NCI-H526 treated with DMSO at 0.1 percent for 48 hours (cell line): ENCODE data around the gene EVX2.

Experiments
- DNase-seq: peaks from one replicate; lab custom pipeline; 2025; lab: John Stamatoyannopoulos, UW

The EVX2 gene

GRCh38 chr2:176096243-176096985 is 12.7 kb upstream of the EVX2 start:
- peak; percentile 24 for DNase-seq

DNA sequence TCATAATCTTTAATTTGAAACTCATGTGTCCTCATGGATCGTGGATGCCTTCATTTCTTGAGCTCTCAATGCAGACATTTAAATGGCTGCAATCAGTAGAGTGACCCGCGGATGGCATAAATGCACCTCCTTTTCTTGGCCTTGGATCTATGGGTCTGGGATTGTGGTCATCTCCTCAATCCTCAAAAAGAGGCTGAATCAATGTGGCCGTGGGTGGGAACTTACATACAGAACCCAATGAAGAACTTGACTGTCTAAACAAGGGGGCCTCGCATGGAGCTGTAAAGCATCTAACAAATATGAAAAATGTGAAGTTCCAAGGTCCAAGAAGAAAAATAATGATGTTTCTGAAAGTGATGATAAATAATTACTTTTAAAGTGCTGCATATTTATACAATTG is 11.7 kb upstream of the EVX2 start:
- DNase-seq: no peak

DNA sequence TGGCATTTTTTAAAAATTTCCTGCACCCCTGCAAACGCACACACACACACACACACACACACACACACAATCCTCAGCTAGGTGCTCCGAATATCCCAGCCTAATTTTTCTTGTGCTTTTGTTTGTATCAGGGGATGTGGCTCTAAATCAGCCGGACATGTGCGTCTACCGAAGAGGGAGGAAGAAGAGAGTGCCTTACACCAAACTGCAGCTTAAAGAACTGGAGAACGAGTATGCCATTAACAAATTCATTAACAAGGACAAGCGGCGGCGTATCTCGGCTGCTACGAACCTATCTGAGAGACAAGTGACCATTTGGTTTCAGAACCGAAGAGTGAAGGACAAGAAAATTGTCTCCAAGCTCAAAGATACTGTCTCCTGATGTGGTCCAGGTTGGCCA is 10.6 kb upstream of the EVX2 start:
- no peak for DNase-seq

DNA sequence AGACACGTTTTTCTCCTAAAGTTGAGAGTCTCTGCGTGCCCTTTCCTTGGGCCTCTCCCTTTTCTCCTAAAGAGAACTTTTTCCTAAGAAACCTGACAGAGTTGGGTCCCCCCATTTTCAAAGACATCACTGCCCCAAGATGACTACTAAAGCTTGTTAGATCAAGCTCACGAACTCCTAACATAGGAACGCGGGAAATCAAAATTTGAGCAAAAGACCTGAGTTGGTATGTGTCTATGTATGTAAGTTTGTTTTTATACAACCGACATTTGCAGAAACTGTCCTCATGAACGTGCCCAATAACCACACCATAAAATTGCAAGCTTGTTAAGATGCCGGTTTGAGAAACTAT is 10.1 kb upstream of the EVX2 start:
- no peak for DNase-seq

DNA sequence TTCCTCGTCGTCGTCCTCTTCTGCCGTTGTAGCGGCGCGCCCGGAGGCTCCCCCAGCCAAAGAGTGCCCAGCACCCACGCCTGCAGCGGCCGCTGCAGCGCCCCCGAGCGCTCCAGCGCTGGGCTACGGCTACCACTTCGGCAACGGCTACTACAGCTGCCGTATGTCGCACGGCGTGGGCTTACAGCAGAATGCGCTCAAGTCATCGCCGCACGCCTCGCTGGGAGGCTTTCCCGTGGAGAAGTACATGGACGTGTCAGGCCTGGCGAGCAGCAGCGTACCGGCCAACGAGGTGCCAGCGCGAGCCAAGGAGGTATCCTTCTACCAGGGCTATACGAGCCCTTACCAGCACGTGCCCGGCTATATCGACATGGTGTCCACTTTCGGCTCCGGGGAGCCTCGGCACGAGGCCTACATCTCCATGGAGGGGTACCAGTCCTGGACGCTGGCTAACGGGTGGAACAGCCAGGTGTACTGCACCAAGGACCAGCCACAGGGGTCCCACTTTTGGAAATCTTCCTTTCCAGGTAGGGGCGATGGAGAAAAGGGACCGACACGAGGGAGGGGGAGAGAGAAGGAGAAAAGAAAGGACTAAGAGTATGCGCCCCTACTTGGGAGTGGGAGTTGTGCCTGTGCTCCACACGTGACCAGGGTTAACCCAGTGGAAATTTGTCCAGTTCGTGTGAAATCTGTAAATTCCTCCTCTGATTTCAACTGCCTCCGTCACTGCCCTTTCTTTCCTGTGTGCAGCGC is 9.6 kb upstream of the EVX2 start:
- DNase-seq: no peak

DNA sequence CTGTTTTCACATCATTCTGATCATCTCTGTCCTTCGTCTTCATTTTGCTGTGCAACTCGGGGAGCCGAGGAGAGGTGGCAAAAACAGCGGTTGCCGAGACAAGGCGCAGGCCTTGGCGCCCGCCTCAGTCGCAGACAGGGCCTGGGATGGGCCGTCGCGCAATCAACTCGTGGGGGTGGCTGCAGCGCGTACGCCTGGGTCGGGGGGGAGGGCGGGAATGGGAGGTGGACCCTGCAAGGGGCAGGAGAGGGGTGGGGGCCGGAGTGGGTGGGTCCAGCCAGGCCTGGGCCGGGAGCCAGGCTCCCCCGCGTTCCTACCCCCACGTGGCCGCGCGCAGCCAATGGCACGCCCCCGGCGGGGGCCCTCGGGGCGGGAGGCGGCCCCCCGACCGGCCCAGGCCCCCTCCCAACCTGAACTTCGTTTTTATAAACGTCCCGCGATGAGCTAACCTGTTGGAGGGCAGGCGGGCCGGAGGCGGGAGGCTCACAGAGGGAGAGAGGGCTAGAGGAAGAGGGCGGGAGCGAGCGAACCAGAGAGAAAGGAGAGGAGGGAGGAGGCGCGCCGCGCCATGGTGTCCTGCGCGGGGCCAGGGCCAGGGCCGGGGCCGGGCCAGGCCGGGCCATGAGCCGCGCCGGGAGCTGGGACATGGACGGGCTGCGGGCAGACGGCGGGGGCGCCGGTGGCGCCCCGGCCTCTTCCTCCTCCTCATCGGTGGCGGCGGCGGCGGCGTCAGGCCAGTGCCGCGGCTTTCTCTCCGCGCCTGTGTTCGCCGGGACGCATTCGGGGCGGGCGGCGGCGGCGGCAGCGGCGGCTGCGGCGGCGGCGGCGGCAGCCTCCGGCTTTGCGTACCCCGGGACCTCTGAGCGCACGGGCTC is 8.7 kb upstream of the EVX2 start, which contains the start of gene HOXD13:
Gene HOXD13 (plus strand): TSS at position 452 of the 875 bp plus-strand sequence. CDS start 170 bp downstream, at position 622.
- peak; percentile 38 for DNase-seq

DNA sequence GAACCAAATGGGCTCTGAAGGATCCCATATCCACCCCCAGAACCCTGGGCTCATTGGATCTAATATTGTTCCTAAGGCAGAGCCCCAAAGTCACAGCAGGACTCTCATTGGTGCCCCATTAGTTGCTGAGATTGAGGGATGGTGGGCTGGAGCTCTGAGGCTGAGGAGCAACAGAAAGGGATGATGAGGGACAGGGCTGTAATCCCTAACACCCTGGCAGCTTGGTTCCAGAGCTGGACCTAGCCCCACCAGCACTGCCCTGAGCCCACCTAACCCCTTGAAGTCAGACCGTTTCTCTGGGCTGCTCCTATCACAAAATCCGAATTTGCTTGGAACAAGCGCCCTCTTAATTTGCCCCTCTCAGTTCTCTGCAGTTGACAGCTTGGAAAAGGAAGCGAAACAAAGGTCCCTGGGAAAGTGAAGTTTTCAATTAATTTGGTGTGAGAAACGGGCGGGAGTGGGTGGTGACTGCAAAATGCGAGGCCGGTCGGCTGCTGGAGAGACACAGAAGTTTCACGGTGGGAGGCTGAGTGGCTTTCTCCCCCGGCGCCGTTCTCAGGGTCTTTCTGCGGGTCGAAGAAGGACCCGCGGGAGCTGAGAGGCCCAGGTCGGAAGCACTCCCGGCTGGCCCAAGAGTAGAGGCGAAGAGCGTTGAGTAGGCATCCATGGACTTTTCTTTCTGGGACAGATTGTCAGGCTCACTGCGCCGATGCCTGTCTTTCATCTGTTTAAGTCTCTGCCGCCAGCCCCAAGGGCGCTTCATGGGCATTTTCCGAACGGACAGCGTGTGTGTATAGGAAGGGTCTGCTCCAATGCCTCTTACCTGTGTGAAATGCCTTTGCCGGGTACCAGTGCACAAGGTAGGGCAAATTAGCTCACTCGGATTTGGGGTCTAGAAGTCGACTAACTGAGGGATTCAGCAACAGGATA is 7.8 kb upstream of the EVX2 start:
- no peak for DNase-seq

DNA sequence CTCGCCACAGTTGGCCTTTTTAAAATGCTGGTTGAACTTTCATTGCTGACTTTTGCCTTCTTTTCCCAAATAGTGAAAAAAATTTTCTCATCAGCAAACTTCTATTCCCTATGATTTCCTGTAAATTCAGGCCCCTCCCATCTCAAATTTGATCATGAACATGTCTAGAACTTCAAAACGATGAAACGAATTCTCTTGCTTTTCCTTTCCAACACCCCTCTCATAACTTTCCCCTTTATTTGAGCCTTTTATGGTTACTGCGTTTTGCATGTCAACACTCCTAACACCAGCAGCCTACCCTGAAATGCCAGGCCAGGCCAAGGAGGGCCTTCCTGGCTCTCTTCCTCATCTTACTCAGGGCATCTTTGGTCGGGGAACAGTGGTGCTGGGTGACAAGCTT is 7.1 kb upstream of the EVX2 start:
- DNase-seq: no peak

DNA sequence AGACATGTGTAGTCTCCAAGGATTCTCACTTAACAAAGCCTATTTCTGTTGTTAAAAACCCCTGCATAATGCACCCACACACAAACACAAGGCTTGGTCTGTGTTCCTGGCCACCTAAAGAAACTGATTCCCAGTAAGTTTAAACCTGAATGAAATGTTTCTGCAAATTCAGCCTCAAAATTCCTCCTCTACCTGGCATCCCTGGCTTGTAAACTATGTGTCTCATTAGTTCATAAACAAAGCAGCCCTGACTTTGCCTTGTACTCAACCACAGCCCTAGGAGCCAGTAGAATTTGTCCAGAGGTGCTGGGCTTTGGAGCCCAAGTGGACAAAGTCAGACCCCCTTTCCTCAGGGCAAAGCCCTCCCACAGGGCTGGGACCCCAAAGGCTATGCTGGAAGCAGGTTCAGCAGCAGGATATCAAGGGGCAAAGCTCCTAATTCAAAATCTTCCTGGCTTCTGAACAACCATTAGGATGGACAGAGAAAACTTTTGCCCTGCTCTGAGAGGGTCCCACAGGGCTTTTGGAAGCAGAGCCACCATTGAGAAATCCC is 6.2 kb upstream of the EVX2 start:
- no peak for DNase-seq

GRCh38 chr2:176088937-176089842 is 5.4 kb upstream of the EVX2 start:
- DNase-seq: no peak

DNA sequence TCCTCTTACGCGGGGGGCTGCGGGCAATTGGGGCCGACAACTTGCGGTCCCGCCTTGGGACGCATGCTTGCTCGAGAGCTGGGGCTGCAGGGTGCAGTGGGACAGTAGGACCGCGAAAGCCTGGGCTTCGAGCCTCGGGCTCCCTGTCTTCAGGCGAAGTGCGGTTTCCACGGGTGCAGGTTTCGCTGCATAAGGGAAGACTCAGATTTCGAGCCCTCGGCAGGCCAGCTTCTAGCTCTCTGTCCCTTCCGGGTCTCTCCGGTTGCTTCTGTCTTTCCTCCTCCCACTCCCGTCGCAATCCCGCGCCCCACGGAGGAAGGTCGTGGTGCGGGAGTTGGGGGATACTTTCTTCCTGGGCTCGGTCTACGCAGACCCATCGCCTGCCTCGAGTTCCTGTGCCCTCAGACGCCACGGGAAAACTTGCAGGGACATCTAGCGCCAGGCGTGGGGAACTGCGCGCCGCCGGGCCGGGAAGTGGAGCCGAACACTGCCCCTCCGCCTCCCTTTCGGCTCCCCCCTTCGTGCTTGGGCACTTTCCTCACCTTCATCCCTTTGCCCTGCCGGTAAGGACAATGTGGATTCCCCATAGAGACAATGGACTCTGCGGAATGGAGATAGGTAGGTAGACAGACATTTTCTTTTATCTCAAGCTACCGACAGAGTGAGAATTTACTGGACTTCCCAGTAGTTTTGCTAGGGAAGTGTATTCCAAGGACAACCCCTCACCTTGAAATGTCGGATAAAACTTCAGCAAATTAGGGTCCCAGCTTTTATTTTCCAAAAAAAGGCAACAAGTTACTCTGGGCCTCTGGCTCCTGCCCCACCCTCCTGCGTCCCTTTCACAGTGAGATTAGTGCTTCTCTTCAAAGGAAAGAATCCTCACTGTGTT is 4.5 kb upstream of the EVX2 start:
- DNase-seq: peak; percentile 62

DNA sequence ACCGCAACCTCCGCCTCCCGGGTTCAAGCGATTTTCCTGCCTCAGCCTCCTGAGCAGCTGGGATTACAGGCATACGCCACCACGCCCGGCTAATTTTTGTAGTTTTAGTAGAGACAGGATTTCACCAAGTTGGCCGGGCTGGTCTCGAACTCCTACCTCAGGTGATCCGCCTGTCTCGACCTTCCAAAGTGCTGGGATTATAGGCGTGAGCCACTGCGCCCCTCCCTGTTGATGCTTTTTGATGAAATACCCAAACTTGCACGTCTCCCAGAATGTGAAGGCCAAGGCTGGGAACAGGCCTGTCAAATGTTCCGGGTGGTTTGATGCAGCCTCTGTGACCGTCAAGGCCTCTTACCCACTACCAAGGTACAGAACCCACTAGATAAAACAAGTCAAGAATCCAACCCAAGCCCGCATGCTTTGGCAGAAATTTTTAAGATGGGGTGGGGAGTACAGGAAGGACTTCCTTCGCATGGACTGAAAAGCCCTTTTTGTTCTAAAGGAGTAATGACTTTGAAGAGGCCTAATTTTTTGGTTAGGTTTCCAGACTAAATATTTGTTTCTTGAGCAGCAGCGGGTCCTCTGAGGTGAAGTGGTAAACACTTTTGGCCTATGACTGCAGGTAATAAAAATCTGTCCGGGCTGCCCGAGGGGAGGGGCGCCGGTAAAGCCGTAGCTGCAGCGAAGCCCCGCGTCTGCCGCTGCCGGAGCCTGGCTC is 3.7 kb upstream of the EVX2 start:
- DNase-seq: no peak

DNA sequence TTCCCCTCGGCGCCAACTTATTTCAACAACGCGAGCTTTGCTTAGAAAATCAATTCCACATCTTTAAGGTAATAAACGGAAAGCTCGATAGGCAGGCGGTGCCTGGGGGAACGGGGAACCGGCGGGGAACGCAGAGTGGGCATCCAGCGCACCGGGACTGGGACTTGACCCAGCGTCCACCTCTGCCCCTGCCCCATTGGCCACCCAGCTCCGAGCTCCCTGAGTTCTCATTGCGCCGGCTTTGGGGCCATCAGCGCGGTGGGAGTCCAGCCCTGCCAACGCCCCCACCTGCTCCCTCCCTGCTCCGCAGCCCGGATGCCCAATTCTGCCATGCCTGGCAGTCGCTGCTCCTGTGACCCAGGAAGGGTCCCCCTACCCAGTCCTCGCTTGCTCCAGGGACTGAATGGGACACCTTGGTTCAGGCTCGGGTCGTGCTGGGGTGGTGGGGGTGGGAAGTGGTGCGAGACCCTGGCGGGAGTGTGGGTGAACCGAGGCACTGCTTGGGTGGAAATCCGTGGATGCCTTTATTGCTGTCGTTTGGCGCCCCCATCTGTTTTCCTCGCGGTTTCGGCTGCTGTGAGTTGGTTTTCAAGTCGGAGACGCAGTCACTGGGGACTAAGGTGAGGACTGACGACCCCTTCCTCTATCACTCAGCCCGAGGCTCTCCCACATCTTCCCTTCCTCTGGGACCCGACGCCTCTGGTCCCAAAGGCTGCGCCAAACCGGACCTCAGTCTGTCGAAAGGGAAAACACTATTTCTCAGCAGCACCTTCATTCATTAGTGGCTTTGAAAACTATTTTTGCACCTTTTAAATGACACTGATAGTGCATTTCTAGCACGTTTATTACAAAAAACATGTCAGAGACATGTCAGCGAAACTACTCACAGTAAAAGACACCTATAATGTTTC is 2.4 kb upstream of the EVX2 start:
- DNase-seq: peak; percentile 67

DNA sequence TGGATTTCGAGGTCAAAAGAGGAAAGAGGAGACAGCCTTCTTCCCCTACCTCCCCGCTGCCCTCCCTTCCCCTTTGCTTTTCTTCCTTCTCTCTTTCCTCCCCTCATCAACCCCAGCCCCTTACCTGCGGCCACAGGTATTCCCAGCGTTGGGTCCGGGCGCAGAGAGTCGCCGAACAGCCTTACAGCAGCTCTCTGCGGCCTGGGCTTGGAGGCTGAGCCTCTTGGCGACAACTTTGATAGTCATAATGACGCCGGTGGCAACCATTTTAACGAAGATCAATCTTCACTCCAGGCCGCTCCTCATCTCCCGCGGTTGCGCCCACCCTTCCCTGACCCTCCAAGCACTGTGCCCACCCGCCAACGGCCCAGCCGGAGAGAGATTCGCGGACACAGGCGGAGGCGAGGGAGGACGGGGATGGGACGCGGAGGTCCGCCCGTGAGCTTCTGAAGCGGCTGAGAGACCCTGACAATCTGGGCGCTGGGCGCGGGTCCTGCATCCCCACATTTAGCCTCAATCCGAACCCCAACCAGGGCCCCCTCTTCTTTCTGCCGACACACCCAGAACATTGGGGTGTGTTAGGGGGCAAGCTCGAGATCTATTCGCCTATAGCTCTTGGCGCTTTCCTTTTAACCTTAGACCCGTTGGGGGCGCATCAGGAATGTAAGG is 1.5 kb upstream of the EVX2 start:
- DNase-seq: peak; percentile 30

GRCh38 chr2:176084611-176085119 is 903 bp upstream of the EVX2 start:
- DNase-seq: peak; percentile 25
